Left lobe of liver (tissue), 2 donors: ENCODE results near the gene RPS15. TPM values are rescaled to one million over a fixed set of nuclear protein-coding genes. Genes with fewer than 3 reads are reported as not detected.
"Not testable (repeated sequence)": the region's sequence is repeated elsewhere in the genome, so short reads cannot be mapped to it uniquely, and the experiment has no call there.

Experiments
- ATAC-seq: fragments of 200-7000 bp; cut with Tn5 transposase; one replicate; pipeline ENCODE4 v1.9.1; 2020; ENCODE audit warnings: mild to moderate bottlenecking, moderate library complexity
- DNase-seq: peaks from one replicate; pipeline ENCODE4 v3.0.0-alpha.2; 2020; ENCODE audit warnings: low spot score
- total RNA-seq: library from RNA; stranded (reverse); gene quantifications from one replicate; pipeline ENCODE4 v1.2.1, GENCODE V29; 2021
- donor health status: DM: no; HTN: no; CAD: no; lungs with moderate emphysema.
- donor health status: DM: no; HTN: yes; CAD: no.

RPS15 gene
- total RNA-seq, 1 donor from 2014 or later, result 410 TPM

GRCh38 chr19:1417681-1418495, 20.3 kb upstream of the RPS15 start:
- peak; percentile 26 for ATAC-seq
- no peak for DNase-seq

- DNase-seq (no peak), ATAC-seq (no peak)
Observed at GRCh38 chr19:1418496-1418775, 19.8 kb upstream of the RPS15 start.

- ATAC-seq (no peak), DNase-seq (no peak)
Observed at GRCh38 chr19:1418951-1419738, 19.1 kb upstream of the RPS15 start.

GRCh38 chr19:1420085-1420484, 18.1 kb upstream of the RPS15 start:
- ATAC-seq, DNase-seq: not testable (repeated sequence)

- DNase-seq (no peak), ATAC-seq (no peak)
Observed at GRCh38 chr19:1420590-1420989, 17.6 kb upstream of the RPS15 start.

- DNase-seq (no peak), ATAC-seq (no peak)
Observed at GRCh38 chr19:1421218-1421957, 16.8 kb upstream of the RPS15 start.

- DNase-seq, result no peak
- ATAC-seq, result no peak
Observed at GRCh38 chr19:1421958-1422305, 16.3 kb upstream of the RPS15 start.

GRCh38 chr19:1422360-1422759, 15.8 kb upstream of the RPS15 start:
- DNase-seq, result no peak
- peak; percentile 23 for ATAC-seq

- DNase-seq (no peak), ATAC-seq (no peak)
Observed at GRCh38 chr19:1422943-1423342, 15.3 kb upstream of the RPS15 start.

GRCh38 chr19:1423436-1424191, 14.6 kb upstream of the RPS15 start:
- peak; percentile 9 for ATAC-seq
- no peak for DNase-seq

GRCh38 chr19:1424192-1424955, 13.8 kb upstream of the RPS15 start:
- ATAC-seq (peak; percentile 77), DNase-seq (peak; percentile 80)

GRCh38 chr19:1425102-1425837, 12.9 kb upstream of the RPS15 start:
- DNase-seq, result no peak
- no peak for ATAC-seq

- no peak for ATAC-seq
- no peak for DNase-seq
Observed at GRCh38 chr19:1425902-1426301, 12.3 kb upstream of the RPS15 start.

GRCh38 chr19:1426736-1427135, 11.5 kb upstream of the RPS15 start:
- ATAC-seq (no peak), DNase-seq (no peak)

- ATAC-seq, result no peak
- DNase-seq, result no peak
Observed at GRCh38 chr19:1427221-1427920, 10.8 kb upstream of the RPS15 start.

- DNase-seq (no peak), ATAC-seq (peak; percentile 4)
Observed at GRCh38 chr19:1428738-1429391, 9.3 kb upstream of the RPS15 start.

GRCh38 chr19:1429750-1430149, 8.4 kb upstream of the RPS15 start:
- peak; percentile 58 for ATAC-seq
- DNase-seq, result no peak

GRCh38 chr19:1430246-1430645, 8.0 kb upstream of the RPS15 start:
- no peak for DNase-seq
- ATAC-seq, result no peak
